ENCODE data around the gene TGFBR2.

The TGFBR2 gene

DNA sequence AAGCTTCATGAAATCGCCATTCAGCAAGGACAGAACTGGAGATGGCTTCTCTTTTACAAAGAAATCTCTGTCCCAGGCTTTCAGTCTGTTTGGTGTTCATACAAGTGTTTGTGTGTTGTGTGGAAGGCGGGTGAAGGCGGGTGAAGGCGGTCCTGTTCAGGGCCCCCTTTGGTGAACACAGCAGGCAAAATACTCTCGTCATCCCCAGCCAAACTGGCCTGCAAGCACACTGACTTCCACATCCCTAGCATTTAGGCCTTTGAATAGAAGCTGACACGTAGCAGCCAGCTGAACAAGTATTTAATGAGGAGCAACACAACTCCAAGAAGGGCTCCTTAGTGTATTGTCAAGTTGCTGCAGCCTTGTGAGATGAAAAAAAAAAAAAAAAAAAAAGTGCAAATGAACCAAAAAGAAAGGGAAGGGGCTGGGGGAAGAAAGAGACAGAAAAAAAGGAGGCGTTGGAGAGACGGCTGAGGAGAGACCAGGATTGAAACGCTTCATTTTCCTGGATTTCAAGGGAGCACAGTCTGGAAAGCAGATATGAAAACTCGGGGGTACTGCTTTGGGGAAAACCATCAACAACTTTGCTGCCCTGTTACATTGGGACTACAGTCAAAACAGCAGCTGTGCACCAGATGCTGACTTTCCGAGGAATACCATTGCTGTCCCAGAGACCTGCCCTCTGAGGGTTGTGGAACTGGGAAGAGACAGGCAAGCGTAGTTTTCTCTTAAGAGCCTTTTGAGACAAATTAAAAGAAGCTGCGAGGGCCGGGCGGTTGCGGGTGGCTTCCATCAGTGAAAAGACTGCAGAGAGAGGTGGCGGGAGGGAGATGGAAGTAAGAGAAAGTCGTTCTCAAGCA lies 74.6 kb downstream of the TGFBR2 start:
- TF ChIP-seq SIN3A (IDR thresholded peaks at IDR 0.05; ENCODE audit: borderline replicate concordance, insufficient read depth, low read length) (no peak), FOXP2 (optimal IDR thresholded peaks at IDR 0.05; ENCODE audit: borderline replicate concordance, extremely low read depth, extremely low read length, insufficient read depth) (no peak), TAF1 (IDR thresholded peaks at IDR 0.05; ENCODE audit: borderline replicate concordance, insufficient read depth, low read length) (no peak), POLR2AphosphoS5 (IDR thresholded peaks at IDR 0.05; ENCODE audit: low read depth, low read length) (no peak)
- TF ChIP-seq, protein P1, sequence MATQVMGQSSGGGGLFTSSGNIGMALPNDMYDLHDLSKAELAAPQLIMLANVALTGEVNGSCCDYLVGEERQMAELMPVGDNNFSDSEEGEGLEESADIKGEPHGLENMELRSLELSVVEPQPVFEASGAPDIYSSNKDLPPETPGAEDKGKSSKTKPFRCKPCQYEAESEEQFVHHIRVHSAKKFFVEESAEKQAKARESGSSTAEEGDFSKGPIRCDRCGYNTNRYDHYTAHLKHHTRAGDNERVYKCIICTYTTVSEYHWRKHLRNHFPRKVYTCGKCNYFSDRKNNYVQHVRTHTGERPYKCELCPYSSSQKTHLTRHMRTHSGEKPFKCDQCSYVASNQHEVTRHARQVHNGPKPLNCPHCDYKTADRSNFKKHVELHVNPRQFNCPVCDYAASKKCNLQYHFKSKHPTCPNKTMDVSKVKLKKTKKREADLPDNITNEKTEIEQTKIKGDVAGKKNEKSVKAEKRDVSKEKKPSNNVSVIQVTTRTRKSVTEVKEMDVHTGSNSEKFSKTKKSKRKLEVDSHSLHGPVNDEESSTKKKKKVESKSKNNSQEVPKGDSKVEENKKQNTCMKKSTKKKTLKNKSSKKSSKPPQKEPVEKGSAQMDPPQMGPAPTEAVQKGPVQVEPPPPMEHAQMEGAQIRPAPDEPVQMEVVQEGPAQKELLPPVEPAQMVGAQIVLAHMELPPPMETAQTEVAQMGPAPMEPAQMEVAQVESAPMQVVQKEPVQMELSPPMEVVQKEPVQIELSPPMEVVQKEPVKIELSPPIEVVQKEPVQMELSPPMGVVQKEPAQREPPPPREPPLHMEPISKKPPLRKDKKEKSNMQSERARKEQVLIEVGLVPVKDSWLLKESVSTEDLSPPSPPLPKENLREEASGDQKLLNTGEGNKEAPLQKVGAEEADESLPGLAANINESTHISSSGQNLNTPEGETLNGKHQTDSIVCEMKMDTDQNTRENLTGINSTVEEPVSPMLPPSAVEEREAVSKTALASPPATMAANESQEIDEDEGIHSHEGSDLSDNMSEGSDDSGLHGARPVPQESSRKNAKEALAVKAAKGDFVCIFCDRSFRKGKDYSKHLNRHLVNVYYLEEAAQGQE (IDR thresholded peaks at IDR 0.05; ENCODE audit: insufficient read depth in 1 of 2, low read depth in 2 of 2, low read length in 2 of 2) = no peak

DNA sequence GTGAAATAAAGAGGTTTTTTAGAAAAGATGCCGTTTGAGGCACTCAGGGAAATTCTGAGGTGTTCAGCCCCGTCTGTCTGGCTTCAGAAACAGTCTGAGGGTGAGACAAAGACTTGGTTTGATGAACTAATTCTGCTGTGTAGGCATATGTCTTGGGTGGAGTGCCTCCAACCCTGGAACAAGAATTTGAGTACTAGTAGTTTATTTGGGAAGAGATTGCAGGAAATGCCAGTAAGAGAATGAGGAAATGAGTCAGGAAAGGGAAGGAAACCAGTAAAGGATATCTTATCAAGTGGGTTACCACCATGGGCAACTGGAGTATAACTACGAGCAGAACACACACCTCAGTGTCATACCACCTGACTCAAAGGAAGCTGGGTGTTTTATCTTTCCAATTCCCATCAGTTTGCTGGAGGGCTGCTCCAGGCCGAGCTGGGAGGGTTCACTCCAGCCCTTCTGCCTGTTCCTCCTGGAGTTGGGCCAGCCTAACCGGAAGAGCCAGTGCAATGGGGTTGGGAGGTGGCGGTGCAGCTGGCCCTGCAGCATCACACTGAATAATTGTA lies 75.3 kb downstream of the TGFBR2 start:
- TF ChIP-seq TAF1 (IDR thresholded peaks at IDR 0.05; ENCODE audit: borderline replicate concordance, insufficient read depth, low read length) (no peak), FOXP2 (optimal IDR thresholded peaks at IDR 0.05; ENCODE audit: borderline replicate concordance, extremely low read depth, extremely low read length, insufficient read depth) (no peak)
- TF ChIP-seq, protein P1 (IDR thresholded peaks at IDR 0.05; ENCODE audit: insufficient read depth in 1 of 2, low read depth in 2 of 2, low read length in 2 of 2) = no peak

DNA sequence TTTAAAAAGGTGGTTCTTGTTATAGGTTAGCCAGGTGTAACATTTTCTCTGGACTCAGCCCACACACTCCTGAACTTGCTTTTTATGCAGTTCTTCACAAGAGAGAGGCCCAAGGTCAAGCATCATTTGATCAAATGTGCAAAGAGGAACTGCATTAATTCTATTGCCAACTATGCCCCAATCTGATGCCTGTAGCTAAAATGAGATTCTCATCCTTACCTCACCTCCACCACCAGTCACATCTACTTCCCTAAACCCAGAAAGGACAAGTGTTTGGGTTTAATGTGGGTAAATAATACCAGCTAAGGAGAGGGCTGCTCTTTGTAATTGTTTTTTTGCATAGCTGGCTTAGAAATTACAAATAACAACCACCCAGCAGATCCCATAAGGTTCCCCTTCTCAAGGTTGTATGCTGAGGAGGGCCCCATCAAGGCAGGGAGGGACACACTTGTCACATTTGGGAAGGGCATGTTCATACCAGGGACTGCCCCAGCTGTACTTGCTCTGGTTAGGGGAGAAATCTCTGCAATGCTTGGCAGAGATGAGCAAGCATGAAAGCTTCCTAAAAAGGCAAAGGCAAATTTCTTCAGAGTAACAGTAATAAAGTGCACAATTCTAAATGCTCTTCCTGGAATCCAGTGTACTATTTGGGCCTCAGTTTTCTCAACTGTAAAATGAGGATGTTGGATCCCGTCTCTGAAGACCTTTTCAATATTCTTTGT lies 76.2 kb downstream of the TGFBR2 start:
- TF ChIP-seq, protein P1 (IDR thresholded peaks at IDR 0.05; ENCODE audit: insufficient read depth in 1 of 2, low read depth in 2 of 2, low read length in 2 of 2) = no peak
- TF ChIP-seq TAF1 (IDR thresholded peaks at IDR 0.05; ENCODE audit: borderline replicate concordance, insufficient read depth, low read length) = no peak
- TF ChIP-seq FOXP2 (optimal IDR thresholded peaks at IDR 0.05; ENCODE audit: borderline replicate concordance, extremely low read depth, extremely low read length, insufficient read depth) = no peak
- TF ChIP-seq SIN3A (IDR thresholded peaks at IDR 0.05; ENCODE audit: borderline replicate concordance, insufficient read depth, low read length) = no peak
- no peak for TF ChIP-seq POLR2AphosphoS5 (IDR thresholded peaks at IDR 0.05; ENCODE audit: low read depth, low read length)

DNA sequence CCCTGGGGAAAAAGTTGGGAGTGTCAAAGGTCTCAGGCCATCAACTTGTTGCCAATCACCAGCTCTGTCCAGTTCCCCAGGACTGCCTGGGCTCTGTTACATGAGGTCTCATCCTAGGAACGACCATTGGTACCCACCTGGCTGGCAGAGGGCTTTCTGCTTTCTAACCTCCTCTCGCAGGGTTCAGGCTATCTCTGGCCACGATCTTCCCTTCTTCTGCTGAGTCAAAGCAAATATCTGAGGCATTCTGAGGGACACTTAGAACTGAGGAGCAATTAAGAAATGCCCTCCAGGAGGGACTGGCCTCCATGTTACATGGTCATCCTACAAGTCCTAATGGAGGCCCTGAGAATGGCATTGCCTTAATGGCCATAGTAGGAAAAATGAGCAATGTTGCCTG lies 77.4 kb downstream of the TGFBR2 start:
- TF ChIP-seq FOXP2 (optimal IDR thresholded peaks at IDR 0.05; ENCODE audit: borderline replicate concordance, extremely low read depth, extremely low read length, insufficient read depth) (no peak), TAF1 (IDR thresholded peaks at IDR 0.05; ENCODE audit: borderline replicate concordance, insufficient read depth, low read length) (no peak), SIN3A (IDR thresholded peaks at IDR 0.05; ENCODE audit: borderline replicate concordance, insufficient read depth, low read length) (no peak), POLR2AphosphoS5 (IDR thresholded peaks at IDR 0.05; ENCODE audit: low read depth, low read length) (no peak)
- TF ChIP-seq, protein P1 (IDR thresholded peaks at IDR 0.05; ENCODE audit: insufficient read depth in 1 of 2, low read depth in 2 of 2, low read length in 2 of 2) = no peak

Measured in PFSK-1 (cell line).